ENCODE measurements around the gene CHTF8. TPM values are rescaled to one million over a fixed set of nuclear protein-coding genes. Genes with fewer than 3 reads are reported as not detected.

The CHTF8 gene, protein sequence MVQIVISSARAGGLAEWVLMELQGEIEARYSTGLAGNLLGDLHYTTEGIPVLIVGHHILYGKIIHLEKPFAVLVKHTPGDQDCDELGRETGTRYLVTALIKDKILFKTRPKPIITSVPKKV
- 124 and 138 TPM in 2 replicates for total RNA-seq

DNA sequence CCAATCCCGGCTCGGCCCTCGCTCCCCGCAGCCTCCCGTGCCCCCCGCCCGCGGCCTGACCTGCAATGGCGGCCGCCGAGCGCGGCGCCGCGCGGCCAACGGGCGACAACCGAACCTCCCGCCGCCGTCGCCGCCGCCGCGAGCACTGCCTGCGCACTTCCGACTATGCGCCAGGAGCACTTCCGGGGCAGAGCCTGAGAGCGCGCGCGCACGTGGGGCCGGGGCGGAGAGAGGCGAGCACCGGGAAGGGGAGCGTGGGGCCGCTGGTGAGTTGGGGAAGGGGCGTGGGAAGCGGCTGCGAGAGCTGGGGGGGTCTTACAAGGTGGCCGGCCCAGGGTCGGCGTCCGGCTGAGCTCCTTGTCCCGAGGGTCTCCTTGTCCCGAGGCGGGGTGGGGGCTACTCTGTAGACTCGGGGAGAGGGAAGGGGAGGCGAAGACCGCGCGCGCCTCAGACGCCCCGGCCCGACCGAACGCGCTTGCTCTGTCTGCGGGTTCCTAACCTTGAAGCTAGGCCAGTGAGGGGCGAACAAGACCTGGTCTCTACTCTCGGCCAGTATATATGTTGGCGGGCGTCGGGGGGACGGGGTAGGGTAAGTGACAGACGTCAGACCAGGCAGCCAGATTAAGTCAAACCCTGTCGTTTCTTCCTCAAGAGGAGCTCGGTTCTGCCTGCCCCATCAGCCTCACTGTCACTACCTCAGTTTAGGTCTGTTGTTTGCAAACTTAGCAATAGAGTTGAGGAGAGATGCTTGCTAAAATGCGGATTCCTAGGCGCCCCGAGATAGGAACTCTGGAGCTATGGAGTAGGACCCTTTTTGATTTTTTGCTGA lies at the start of gene CHTF8, which contains the start of gene UTP4:
Gene CHTF8 (minus strand): TSS at position 165 of the 829 bp plus-strand sequence. CDS start 11,130 bp downstream, outside the sequence.
Gene UTP4 (plus strand): TSS at position 226 of the 829 bp plus-strand sequence. CDS start 811 bp downstream, outside the sequence.
- Mint-ChIP-seq H3K36me3 (ENCODE audit: low read depth) (peaks cover 54% of the 10 kb centered on the region), H3K27me3 (no peaks in the 10 kb centered on the region), H3K9me3 (no peaks in the 10 kb centered on the region), H3K27ac (peak within 1 kb of the TSS; percentile 93), H3K4me1 (peaks cover 50% of the 10 kb centered on the region), H3K4me3 (peak within 1 kb of the TSS; percentile 90)
- intact Hi-C loops (cut with micrococcal nuclease), result loop anchor here (1.0 to 5.0 kb wide), 5 partner anchors 34 to 290 kb away; partner anchors contain the start of genes PDF, SNTB2, TANGO6 and VPS4A
- DNase-seq, result peak; percentile 97

DNA sequence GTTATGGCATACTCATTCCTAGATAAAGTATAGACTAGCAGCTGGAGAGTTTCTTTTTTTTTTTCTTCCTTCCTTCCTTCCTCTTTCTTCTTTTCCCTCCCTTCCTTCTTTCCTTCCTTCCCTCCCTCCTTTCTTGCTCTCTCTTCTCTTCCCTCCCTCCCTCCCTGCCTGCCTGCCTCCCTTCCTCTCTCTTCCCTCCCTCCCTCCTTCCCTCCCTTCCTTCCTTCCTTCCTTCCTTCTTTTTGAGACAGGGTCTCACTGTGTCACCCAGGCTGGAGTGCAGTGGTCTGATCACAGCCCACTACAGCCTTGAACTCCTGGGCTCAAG lies 47.6 kb upstream of the CHTF8 start:
- intact Hi-C loops (cut with micrococcal nuclease), result no loop called here
- Mint-ChIP-seq H3K36me3 (ENCODE audit: low read depth) (peaks cover 13% of the 10 kb centered on the region), H3K4me3 (no peak overlapping the region)

DNA sequence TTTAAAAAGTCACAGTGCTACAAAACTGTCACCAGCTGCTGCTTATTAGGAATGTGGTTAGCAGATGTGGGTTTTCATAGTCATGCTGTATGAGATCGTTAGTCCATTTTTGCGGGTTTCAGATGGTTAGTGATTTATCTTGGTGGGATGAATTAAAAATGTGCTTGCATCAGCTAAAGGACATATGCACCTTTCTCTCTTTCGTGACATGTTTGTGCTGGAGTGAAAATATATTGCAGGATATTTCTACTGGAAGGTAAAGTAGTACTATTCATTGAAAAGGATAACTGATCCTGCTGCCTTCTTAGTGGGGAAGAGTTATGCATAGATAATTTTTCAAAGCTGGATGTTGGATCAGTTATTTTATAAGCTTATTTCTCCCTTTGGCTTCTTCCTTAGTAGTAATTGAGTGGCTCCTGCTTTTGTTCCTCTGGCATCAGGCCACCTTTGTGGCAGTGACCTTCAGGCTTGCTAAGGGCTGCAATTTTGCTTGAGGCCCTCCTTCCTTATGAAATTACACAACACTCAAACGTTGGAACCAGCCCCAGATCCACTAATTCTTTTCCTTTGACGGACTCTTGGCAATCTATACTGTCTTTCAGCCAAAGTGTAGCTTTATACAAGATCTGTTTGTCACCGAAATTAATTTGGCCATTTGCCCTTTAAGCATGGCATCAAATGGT lies 47.1 kb upstream of the CHTF8 start:
- no peak overlapping the region for H3K4me3 Mint-ChIP-seq
- DNase-seq, result no peak
- no peak overlapping the region for H3K27ac Mint-ChIP-seq
- H3K36me3 Mint-ChIP-seq (ENCODE audit: low read depth), result peaks cover 11% of the 10 kb centered on the region
- intact Hi-C loops (cut with micrococcal nuclease), result no loop called here
- no peaks in the 10 kb centered on the region for H3K9me3 Mint-ChIP-seq
- peaks cover 12% of the 10 kb centered on the region for H3K4me1 Mint-ChIP-seq
- no peaks in the 10 kb centered on the region for H3K27me3 Mint-ChIP-seq

More for the DNA sequence above, 47.6 kb upstream of the CHTF8 start:
- H3K9me3 Mint-ChIP-seq, result no peaks in the 10 kb centered on the region
- DNase-seq, result no peak
- H3K27me3 Mint-ChIP-seq, result no peaks in the 10 kb centered on the region
- H3K4me1 Mint-ChIP-seq, result peaks cover 16% of the 10 kb centered on the region
- no peak overlapping the region for H3K27ac Mint-ChIP-seq

- peaks cover 19% of the 10 kb centered on the region for H3K36me3 Mint-ChIP-seq (ENCODE audit: low read depth)
- no peak overlapping the region for H3K27ac Mint-ChIP-seq
- intact Hi-C loops (cut with micrococcal nuclease), result no loop called here
- H3K4me1 Mint-ChIP-seq, result peaks cover 13% of the 10 kb centered on the region
- H3K4me3 Mint-ChIP-seq, result no peak overlapping the region
- DNase-seq, result no peak
- H3K9me3 Mint-ChIP-seq, result no peaks in the 10 kb centered on the region
- no peaks in the 10 kb centered on the region for H3K27me3 Mint-ChIP-seq
Measured at GRCh38 chr16:69176033-69176800, 43.8 kb upstream of the CHTF8 start.

DNA sequence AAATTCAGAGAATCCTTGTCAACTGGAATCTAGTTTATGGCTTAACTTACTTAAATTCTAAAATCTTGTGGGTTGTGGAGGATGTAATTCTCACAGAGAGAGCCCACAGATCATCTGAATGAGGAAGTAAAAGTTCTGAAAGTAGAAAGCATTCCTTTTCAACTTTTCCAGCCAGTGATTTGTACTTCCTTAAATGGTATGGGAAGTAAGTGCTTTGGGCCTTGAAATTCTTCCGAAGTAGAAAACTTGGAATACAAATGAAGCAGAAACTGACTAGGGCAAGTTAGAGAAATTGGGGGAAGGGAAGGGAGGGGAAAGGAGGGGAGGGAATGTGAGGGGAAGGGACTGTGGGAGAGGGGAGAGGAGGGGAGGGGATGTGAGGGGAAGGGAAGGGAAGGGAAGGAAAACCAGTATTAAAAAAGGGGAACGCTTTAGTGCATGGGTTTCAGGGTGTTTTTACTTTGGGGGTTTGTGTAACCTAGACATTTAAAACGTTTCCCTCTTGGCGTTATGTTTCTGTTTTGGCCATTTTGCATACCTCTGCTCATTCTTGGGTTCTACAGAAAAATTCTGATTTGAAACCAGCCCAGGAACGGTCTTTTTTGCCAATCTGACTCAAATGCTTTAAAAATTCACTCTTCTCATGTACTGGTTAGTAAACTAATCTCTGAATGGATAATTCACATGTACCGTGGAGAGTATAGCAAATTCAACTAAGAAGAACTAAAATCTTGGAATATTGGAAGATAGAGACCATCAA lies 39.1 kb upstream of the CHTF8 start:
- DNase-seq, result no peak
- peaks cover 33% of the 10 kb centered on the region for H3K4me1 Mint-ChIP-seq
- intact Hi-C loops (cut with micrococcal nuclease), result no loop called here
- H3K27me3 Mint-ChIP-seq, result no peaks in the 10 kb centered on the region
- H3K36me3 Mint-ChIP-seq (ENCODE audit: low read depth), result peaks cover 56% of the 10 kb centered on the region
- H3K9me3 Mint-ChIP-seq, result no peaks in the 10 kb centered on the region
- no peak overlapping the region for H3K27ac Mint-ChIP-seq
- H3K4me3 Mint-ChIP-seq, result no peak overlapping the region

- Mint-ChIP-seq H3K4me1 (peaks cover 47% of the 10 kb centered on the region), H3K36me3 (ENCODE audit: low read depth) (peaks cover 69% of the 10 kb centered on the region)
Measured at GRCh38 chr16:69169607-69170352, 37.4 kb upstream of the CHTF8 start.

DNA sequence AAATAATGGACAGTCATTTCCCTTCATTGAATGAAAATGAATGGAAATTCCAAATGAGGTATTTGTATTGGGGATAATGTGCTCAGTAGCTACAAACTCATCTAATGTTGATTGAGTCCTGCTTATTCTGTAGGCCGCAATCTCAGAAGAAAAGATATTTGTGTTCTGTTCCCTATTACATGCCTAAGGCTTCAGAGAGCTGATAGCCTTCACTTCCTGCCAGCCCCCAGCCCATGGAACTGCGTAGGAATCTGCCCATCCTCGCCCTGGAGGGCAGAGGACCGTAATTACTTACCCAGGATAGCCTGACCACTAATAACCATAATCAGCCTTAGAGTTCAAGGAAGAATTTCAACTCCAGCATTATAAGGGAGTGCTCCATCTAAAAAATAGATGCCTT lies 36.7 kb upstream of the CHTF8 start:
- peaks cover 74% of the 10 kb centered on the region for H3K36me3 Mint-ChIP-seq (ENCODE audit: low read depth)
- no peaks in the 10 kb centered on the region for H3K27me3 Mint-ChIP-seq
- intact Hi-C loops (cut with micrococcal nuclease), result no loop called here
- no peak overlapping the region for H3K27ac Mint-ChIP-seq
- H3K4me1 Mint-ChIP-seq, result peaks cover 47% of the 10 kb centered on the region
- DNase-seq, result no peak
- no peaks in the 10 kb centered on the region for H3K9me3 Mint-ChIP-seq
- no peak overlapping the region for H3K4me3 Mint-ChIP-seq

More at GRCh38 chr16:69169607-69170352, 37.4 kb upstream of the CHTF8 start:
- H3K27me3 Mint-ChIP-seq, result no peaks in the 10 kb centered on the region
- H3K9me3 Mint-ChIP-seq, result no peaks in the 10 kb centered on the region
- peak overlapping the region; percentile 51 for H3K27ac Mint-ChIP-seq
- intact Hi-C loops (cut with micrococcal nuclease), result no loop called here
- H3K4me3 Mint-ChIP-seq, result peak overlapping the region; percentile 1
- no peak for DNase-seq

DNA sequence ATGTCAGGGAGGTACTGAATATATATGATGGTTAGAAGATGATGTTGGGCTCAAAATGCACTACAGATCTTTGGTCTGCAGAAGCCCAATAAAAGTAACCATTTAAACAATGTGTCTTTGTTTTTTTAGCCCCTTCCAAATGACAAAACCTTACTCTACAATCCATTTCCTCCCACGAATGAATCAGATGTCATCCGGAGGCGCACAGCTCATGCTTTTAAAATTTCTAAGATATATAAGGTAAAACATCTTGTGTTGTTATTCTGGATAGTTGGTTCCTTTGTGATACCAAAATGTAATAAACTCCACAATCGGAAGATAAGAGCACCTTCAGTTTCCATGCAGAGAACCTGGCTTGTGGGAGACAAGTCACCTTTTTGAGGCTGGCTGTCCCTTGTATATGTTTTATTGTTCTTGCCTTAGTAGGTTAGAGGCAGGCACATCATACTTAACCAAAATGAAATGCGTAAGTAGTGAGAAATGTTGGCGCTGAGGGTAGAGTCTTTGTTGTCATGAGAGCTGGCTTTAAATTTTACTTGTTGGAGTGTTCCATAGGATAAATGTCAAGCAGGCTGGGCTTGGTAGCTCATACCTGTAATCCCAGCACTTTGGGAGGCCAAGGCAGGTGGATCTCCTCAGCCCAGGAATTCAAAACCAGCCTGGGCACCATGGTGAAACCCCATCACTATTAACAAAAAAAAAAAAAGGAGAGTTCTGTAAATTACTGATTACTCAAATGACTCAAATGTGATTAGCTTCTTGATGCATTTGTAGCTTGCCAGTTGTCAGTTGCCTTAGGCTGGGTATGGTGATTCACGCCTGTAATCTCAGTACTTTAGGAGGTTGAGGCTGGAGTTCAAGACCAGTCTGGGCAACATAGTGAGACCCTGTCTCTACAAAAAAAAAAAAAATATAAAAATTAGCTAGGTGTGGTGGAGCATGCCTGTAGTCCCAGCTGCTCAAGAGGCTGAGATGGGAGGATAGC lies 34.9 kb upstream of the CHTF8 start:
- peak overlapping the region; percentile 70 for H3K4me3 Mint-ChIP-seq
- H3K9me3 Mint-ChIP-seq, result no peaks in the 10 kb centered on the region
- peak overlapping the region; percentile 91 for H3K27ac Mint-ChIP-seq
- DNase-seq, result no peak
- H3K27me3 Mint-ChIP-seq, result no peaks in the 10 kb centered on the region
- peaks cover 46% of the 10 kb centered on the region for H3K4me1 Mint-ChIP-seq
- H3K36me3 Mint-ChIP-seq (ENCODE audit: low read depth), result peaks cover 77% of the 10 kb centered on the region
- intact Hi-C loops (cut with micrococcal nuclease), result loop anchor here (1.0 to 2.0 kb wide), 6 partner anchors 19 to 1076 kb away; partner anchors contain the start of genes CHTF8 and UTP4

DNA sequence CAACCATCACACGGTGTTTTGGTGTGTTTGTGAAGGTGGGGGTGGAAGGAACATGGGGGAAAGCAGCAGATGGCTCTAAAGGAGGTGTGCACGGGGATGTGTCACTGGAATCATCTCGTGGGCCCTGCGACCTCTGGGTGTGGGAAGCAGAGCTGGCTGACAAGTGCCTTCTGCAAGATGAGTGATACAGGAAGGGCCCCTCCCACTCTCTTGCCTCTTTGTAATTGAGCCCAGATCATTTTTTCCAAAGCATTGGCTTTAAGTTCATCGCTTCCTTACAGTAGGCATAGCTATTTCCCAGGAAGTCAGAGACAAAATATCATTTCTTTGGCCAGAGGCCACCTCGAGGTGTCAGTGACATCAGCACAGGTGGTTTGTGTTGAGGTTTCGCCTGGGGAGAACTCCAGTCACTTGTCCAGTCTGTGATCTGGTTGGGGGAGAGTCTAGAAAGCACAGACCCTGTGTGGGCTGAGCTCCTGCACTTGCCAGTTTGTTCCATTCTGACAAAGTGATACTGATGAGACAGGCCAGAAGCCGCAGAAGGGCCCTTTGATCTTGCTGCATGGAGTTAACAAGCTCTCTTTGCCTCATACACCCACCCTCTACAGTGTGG lies 33.9 kb upstream of the CHTF8 start:
- peak overlapping the region; percentile 70 for H3K4me3 Mint-ChIP-seq
- peaks cover 76% of the 10 kb centered on the region for H3K36me3 Mint-ChIP-seq (ENCODE audit: low read depth)
- peak; percentile 83 for DNase-seq
- peak overlapping the region; percentile 91 for H3K27ac Mint-ChIP-seq
- no peaks in the 10 kb centered on the region for H3K27me3 Mint-ChIP-seq
- H3K4me1 Mint-ChIP-seq, result peaks cover 45% of the 10 kb centered on the region
- H3K9me3 Mint-ChIP-seq, result no peaks in the 10 kb centered on the region
- intact Hi-C loops (cut with micrococcal nuclease), result loop anchor here (1.0 to 2.0 kb wide), 6 partner anchors 20 to 1076 kb away; partner anchors contain the start of genes CHTF8 and UTP4

DNA sequence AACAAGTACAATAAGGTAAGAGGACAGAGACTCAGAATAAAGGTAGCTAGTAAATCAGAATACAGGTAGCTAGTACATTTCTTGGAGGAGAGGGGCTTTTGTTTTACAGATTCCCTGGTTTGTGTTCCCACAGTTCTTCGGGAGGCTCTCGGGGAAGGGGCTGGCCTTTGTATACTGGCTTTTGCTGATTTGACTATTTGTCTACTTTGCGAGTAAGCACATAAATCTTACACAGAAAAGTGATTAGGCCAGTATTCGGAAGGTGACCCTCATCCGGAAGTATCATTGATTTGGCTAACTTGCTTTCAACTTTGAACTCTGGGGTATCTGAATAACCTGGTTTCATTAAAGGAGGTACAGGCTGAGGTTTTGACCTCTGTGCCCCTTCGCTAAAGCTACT lies 33.2 kb upstream of the CHTF8 start:
- Mint-ChIP-seq H3K9me3 (no peaks in the 10 kb centered on the region), H3K27ac (peak overlapping the region; percentile 91), H3K27me3 (no peaks in the 10 kb centered on the region), H3K4me3 (peak overlapping the region; percentile 70), H3K36me3 (ENCODE audit: low read depth) (peaks cover 77% of the 10 kb centered on the region), H3K4me1 (peaks cover 42% of the 10 kb centered on the region)
- intact Hi-C loops (cut with micrococcal nuclease), result no loop called here
- no peak for DNase-seq

- Mint-ChIP-seq H3K4me1 (peaks cover 20% of the 10 kb centered on the region), H3K36me3 (ENCODE audit: low read depth) (peaks cover 74% of the 10 kb centered on the region), H3K27ac (no peak overlapping the region), H3K4me3 (no peak overlapping the region), H3K9me3 (no peaks in the 10 kb centered on the region), H3K27me3 (no peaks in the 10 kb centered on the region)
- DNase-seq, result no peak
- intact Hi-C loops (cut with micrococcal nuclease), result no loop called here
Measured at GRCh38 chr16:69160192-69160591, 27.8 kb upstream of the CHTF8 start.

All from activated CD4-positive, alpha-beta T cell treated with anti-CD3 and anti-CD28 coated beads, Interleukin-2, amount 10 ng/mL, durations not matched to agents 24 days and 14 days (primary cell).